Omental fat pad (tissue), 4 donors: ENCODE data around the gene SLAMF7. TPM values are rescaled to one million over a fixed set of nuclear protein-coding genes. Genes with fewer than 3 reads are reported as not detected.

ENCODE experiments used
- ATAC-seq: fragments of 150-250 bp; one replicate; pipeline ENCODE4 v1.9.1; 2016; ENCODE audit warnings: mild to moderate bottlenecking, moderate library complexity; ENCODE audit not compliant: low FRiP score
- DNase-seq: peaks from one replicate; pipeline ENCODE4 v3.0.0-alpha.2; 2019; ENCODE audit warnings: low spot score
- total RNA-seq, 4 donors: library from RNA; depleted of rRNA; stranded (reverse); fragments of >200 nt; gene quantifications; one replicate each; pipeline ENCODE4 v1.1.0, GENCODE V29; 2016
- TF ChIP-seq, protein P1 (sequence below), 3 donors: fragments of 450-650 bp; IDR thresholded peaks; one replicate each; pipeline ENCODE4 v1.5.1; 2016 to 2017; ENCODE audit warnings: antibody characterized with exemption in 3 of 3, mild to moderate bottlenecking in 3 of 3, moderate library complexity in 2 of 3

Gene SLAMF7
- total RNA-seq, 4 donors from 2014 or later: 1.1 to 3.2 (median 1.7) TPM

GRCh38 chr1:160740133-160740688, 1.2 kb downstream of the SLAMF7 start:
- TF ChIP-seq, protein P1, sequence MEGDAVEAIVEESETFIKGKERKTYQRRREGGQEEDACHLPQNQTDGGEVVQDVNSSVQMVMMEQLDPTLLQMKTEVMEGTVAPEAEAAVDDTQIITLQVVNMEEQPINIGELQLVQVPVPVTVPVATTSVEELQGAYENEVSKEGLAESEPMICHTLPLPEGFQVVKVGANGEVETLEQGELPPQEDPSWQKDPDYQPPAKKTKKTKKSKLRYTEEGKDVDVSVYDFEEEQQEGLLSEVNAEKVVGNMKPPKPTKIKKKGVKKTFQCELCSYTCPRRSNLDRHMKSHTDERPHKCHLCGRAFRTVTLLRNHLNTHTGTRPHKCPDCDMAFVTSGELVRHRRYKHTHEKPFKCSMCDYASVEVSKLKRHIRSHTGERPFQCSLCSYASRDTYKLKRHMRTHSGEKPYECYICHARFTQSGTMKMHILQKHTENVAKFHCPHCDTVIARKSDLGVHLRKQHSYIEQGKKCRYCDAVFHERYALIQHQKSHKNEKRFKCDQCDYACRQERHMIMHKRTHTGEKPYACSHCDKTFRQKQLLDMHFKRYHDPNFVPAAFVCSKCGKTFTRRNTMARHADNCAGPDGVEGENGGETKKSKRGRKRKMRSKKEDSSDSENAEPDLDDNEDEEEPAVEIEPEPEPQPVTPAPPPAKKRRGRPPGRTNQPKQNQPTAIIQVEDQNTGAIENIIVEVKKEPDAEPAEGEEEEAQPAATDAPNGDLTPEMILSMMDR (IDR thresholded peaks at IDR 0.05): no peak
- ATAC-seq (no peak), DNase-seq (no peak)

DNA sequence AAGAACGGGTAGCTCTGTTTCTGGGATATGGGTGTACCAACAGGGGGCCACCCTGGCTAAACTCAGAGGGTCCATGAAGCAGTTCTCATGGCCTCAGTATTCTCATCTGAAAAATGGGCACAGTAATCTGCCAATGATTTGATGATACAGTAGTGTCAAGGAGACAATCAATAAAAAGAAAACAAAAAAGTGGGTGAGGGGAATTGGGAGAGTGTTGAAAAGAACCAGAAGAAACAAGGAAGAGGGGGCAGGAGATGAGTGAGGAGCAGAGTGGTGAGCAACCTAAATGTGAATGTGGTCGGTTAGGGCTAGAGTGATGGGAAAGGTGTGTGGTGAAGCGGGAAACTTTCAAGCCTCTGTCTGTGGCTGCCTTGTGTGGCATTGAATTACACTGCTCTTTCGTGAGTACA, 2.0 kb downstream of the SLAMF7 start:
- DNase-seq (no peak), ATAC-seq (no peak)
- TF ChIP-seq, protein P1 (IDR thresholded peaks at IDR 0.05): no peak

GRCh38 chr1:160741612-160742348, 2.7 kb downstream of the SLAMF7 start:
- DNase-seq (no peak), ATAC-seq (no peak)
- TF ChIP-seq, protein P1 (IDR thresholded peaks at IDR 0.05): no peak

DNA sequence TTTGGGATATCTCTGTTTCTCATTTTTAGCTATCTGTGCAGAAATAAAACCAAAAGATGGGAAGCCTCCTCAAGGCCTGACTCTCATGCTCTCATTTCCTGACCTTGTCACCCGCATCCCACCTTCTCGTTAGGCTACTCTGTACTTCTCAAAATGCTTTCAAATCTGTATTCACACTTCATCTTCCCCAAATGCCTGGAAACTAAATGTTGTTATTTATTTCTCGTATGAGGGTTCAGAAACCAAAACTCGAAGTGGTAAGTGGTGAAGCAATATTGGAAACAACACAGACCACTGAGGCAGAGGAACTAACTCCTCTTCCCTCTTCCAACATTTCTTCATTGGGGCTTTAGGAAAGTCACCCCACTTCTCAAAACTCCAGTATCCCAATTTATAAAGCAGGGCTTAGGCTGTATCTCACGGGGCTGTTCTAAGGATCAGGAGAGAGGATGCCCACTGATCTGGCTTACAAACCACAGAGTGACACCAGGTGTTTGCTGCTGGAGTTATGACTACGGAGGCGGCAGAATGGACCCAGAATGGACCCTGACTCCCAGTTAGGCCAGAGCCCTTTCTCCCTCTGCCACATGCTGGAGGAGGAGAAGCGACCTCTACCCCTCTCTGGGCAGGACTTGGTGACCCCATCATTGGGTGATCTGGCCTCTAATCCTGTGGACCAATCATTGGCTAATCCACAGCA, 3.5 kb downstream of the SLAMF7 start:
- TF ChIP-seq, protein P1 (IDR thresholded peaks at IDR 0.05): no peak
- no peak for DNase-seq
- no peak for ATAC-seq

DNA sequence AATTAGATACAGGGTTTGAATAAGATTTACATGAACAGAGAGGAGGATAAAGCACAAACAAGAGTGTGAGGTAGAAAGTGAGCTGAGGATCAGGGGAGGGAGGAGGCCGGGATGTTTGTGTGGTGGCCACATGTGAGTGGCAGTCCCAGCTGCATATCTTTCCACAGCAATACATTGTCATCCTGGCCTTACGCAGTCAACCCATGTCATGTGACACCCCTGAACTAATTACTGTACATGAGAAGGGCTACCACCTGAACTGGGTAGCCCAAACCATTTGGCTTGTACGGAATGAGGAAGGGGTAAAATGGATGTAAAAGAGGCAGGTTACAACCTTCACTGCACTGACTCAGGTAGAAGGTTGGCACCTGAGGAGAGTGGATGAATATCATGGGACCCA, 4.2 kb downstream of the SLAMF7 start:
- no peak for ATAC-seq
- TF ChIP-seq, protein P1 (IDR thresholded peaks at IDR 0.05): no peak
- no peak for DNase-seq

- TF ChIP-seq, protein P1 (IDR thresholded peaks at IDR 0.05): no peak
- ATAC-seq: no peak
- DNase-seq: no peak
These were observed 5.3 kb downstream of the SLAMF7 start for GRCh38 chr1:160744199-160744851.
